Measurements from ENCODE around the gene ZNF318.

ZNF318 gene

GRCh38 chr6:43299338-43300293 lies 69.8 kb downstream of the ZNF318 start:
- TF ChIP-seq CTCF (conservative IDR thresholded peaks at IDR 0.05; ENCODE audit: low read depth, low read length): no peak
- H3K4me3 ChIP-seq (ENCODE audit: low read depth, low read length): no peak overlapping the region
- no peak for DNase-seq (ENCODE audit: low read depth)

GRCh38 chr6:43298565-43299337 lies 70.7 kb downstream of the ZNF318 start:
- no peak for TF ChIP-seq CTCF (conservative IDR thresholded peaks at IDR 0.05; ENCODE audit: low read depth, low read length)
- DNase-seq (ENCODE audit: low read depth): no peak
- H3K4me3 ChIP-seq (ENCODE audit: low read depth, low read length): no peak overlapping the region

GRCh38 chr6:43297644-43298564 lies 71.5 kb downstream of the ZNF318 start, which contains the start of gene SLC22A7:
Gene SLC22A7 (plus strand): TSS chr6:43298260. CDS start chr6:43298359, 99 bp downstream.
- peak; percentile 17 for DNase-seq (ENCODE audit: low read depth)
- TF ChIP-seq CTCF (conservative IDR thresholded peaks at IDR 0.05; ENCODE audit: low read depth, low read length): no peak

GRCh38 chr6:43296780-43297497 lies 72.5 kb downstream of the ZNF318 start:
- TF ChIP-seq CTCF (conservative IDR thresholded peaks at IDR 0.05; ENCODE audit: low read depth, low read length): no peak
- DNase-seq (ENCODE audit: low read depth): no peak
- H3K4me3 ChIP-seq (ENCODE audit: low read depth, low read length): no peak overlapping the region

More at GRCh38 chr6:43297644-43298564, 71.5 kb downstream of the ZNF318 start, which contains the start of gene SLC22A7:
- no peak within 1 kb of the TSS for H3K4me3 ChIP-seq (ENCODE audit: low read depth, low read length)

GRCh38 chr6:43295456-43295855 lies 74.0 kb downstream of the ZNF318 start:
- TF ChIP-seq CTCF (conservative IDR thresholded peaks at IDR 0.05; ENCODE audit: low read depth, low read length): no peak
- no peak for DNase-seq (ENCODE audit: low read depth)
- H3K4me3 ChIP-seq (ENCODE audit: low read depth, low read length): no peak overlapping the region

GRCh38 chr6:43294536-43294935 lies 74.9 kb downstream of the ZNF318 start:
- no peak for DNase-seq (ENCODE audit: low read depth)
- no peak overlapping the region for H3K4me3 ChIP-seq (ENCODE audit: low read depth, low read length)
- TF ChIP-seq CTCF (conservative IDR thresholded peaks at IDR 0.05; ENCODE audit: low read depth, low read length): no peak
